ENCODE data around the gene ZNF805.

ZNF805 gene

GRCh38 chr19:57288373-57288772, 47.9 kb downstream of the ZNF805 start:
- no peak for DNase-seq (ENCODE audit: low spot score)
- TF ChIP-seq, protein P1, sequence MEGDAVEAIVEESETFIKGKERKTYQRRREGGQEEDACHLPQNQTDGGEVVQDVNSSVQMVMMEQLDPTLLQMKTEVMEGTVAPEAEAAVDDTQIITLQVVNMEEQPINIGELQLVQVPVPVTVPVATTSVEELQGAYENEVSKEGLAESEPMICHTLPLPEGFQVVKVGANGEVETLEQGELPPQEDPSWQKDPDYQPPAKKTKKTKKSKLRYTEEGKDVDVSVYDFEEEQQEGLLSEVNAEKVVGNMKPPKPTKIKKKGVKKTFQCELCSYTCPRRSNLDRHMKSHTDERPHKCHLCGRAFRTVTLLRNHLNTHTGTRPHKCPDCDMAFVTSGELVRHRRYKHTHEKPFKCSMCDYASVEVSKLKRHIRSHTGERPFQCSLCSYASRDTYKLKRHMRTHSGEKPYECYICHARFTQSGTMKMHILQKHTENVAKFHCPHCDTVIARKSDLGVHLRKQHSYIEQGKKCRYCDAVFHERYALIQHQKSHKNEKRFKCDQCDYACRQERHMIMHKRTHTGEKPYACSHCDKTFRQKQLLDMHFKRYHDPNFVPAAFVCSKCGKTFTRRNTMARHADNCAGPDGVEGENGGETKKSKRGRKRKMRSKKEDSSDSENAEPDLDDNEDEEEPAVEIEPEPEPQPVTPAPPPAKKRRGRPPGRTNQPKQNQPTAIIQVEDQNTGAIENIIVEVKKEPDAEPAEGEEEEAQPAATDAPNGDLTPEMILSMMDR (IDR thresholded peaks at IDR 0.05; ENCODE audit: extremely low read depth, insufficient read depth, missing control alignments), result no peak
- in situ Hi-C loops (cut with MboI; ENCODE audit: low pct_unique_long_range_greater_than_20kb, low sequenced_read_pairs, unreplicated experiment), result no loop called here

DNA sequence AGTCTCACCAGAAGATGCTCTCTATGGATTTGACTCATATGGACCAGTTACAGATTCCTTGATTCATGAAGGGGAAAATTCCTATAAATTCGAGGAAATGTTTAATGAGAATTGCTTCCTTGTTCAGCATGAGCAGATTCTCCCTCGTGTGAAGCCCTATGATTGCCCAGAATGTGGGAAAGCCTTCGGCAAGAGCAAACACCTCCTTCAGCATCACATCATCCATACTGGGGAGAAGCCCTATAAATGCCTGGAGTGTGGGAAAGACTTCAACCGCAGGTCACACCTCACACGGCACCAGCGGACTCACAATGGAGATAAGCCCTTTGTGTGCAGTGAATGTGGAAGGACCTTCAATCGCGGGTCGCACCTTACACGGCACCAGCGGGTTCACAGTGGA, 50.5 kb downstream of the ZNF805 start:
- in situ Hi-C loops (cut with MboI; ENCODE audit: low pct_unique_long_range_greater_than_20kb, low sequenced_read_pairs, unreplicated experiment), result no loop called here
- TF ChIP-seq, protein P1 (IDR thresholded peaks at IDR 0.05; ENCODE audit: extremely low read depth, insufficient read depth, missing control alignments), result no peak
- no peak for DNase-seq (ENCODE audit: low spot score)

GRCh38 chr19:57292547-57292946, 52.1 kb downstream of the ZNF805 start:
- TF ChIP-seq, protein P1 (IDR thresholded peaks at IDR 0.05; ENCODE audit: extremely low read depth, insufficient read depth, missing control alignments), result no peak
- in situ Hi-C loops (cut with MboI; ENCODE audit: low pct_unique_long_range_greater_than_20kb, low sequenced_read_pairs, unreplicated experiment), result no loop called here
- DNase-seq (ENCODE audit: low spot score), result no peak

- TF ChIP-seq, protein P1 (IDR thresholded peaks at IDR 0.05; ENCODE audit: extremely low read depth, insufficient read depth, missing control alignments), result no peak
- in situ Hi-C loops (cut with MboI; ENCODE audit: low pct_unique_long_range_greater_than_20kb, low sequenced_read_pairs, unreplicated experiment), result no loop called here
- DNase-seq (ENCODE audit: low spot score), result no peak
These were observed 53.3 kb downstream of the ZNF805 start for GRCh38 chr19:57293719-57294118.

DNA sequence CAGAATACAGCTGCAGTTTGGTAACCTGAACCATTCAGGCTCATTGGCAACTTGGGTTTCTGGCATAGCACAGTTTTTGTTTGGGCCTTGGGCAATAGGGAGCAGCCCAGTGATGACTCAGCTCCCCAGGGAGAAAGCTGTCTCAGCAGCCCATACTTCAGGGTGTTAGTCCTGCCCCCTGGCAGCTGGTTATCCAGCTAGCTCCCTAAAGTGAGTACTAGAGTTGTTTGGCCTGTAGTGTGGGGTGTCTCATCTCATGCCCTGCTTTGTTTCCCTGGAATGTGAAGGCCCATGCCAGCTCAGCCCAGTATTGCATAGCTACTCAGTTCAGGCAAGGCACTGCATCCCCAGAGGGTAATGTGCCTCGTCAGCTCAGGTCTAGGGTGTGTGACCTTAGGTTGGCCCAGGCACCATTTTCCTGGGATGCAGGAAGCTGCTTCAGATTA, 61.6 kb downstream of the ZNF805 start:
- in situ Hi-C loops (cut with MboI; ENCODE audit: low pct_unique_long_range_greater_than_20kb, low sequenced_read_pairs, unreplicated experiment), result no loop called here
- TF ChIP-seq, protein P1 (IDR thresholded peaks at IDR 0.05; ENCODE audit: extremely low read depth, insufficient read depth, missing control alignments), result no peak
- DNase-seq (ENCODE audit: low spot score), result no peak

GRCh38 chr19:57302727-57303401, 62.4 kb downstream of the ZNF805 start:
- DNase-seq (ENCODE audit: low spot score), result no peak
- TF ChIP-seq, protein P1 (IDR thresholded peaks at IDR 0.05; ENCODE audit: extremely low read depth, insufficient read depth, missing control alignments), result no peak
- in situ Hi-C loops (cut with MboI; ENCODE audit: low pct_unique_long_range_greater_than_20kb, low sequenced_read_pairs, unreplicated experiment), result no loop called here

Measured in GM13977 (cell line).